ENCODE measurements around the gene CHMP6. TPM values are rescaled to one million over a fixed set of nuclear protein-coding genes. Genes with fewer than 3 reads are reported as not detected.

The CHMP6 gene
- polyA plus RNA-seq (ENCODE audit: low read depth in 6 of 6): 10 to 100 TPM; 38.8 to 51.8 (median 43.5) TPM

- Mint-ChIP-seq H3K4me3 (peak within 1 kb of the TSS; percentile 72 to 92 (median 88)), H3K27me3 (no peaks in the 10 kb centered on the region), H3K4me1 (peaks cover 19 to 53% (median 43%) of the 10 kb centered on the region in 3 donors), H3K9me3 (no peaks in the 10 kb centered on the region), H3K27ac (peak within 1 kb of the TSS; percentile 5 to 98 (median 89)), H3K36me3 (no peaks in the 10 kb centered on the region)
- ATAC-seq (ENCODE audit: low read depth in 2 of 2) (peak; percentile 58 to 64), DNase-seq (peak; percentile 77)
These were observed at the start of gene CHMP6 for GRCh38 chr17:80991645-80992076. Gene CHMP6, plus strand, starts transcription at chr17:80991841. Its CDS starts 78 bp downstream, at chr17:80991919.

GRCh38 chr17:80942423-80943345 lies 49.0 kb upstream of the CHMP6 start:
- H3K4me3 Mint-ChIP-seq: peak overlapping the region in 2 of 8 donors; percentile 10 to 62
- DNase-seq (no peak), ATAC-seq (ENCODE audit: low read depth in 2 of 2) (no peak)
- H3K9me3 Mint-ChIP-seq: peaks cover 0 to 3% (median 0%) of the 10 kb centered on the region in 7 donors
- peaks cover 20 to 22% of the 10 kb centered on the region in 2 donors for H3K36me3 Mint-ChIP-seq
- H3K4me1 Mint-ChIP-seq: peaks cover 18 to 67% (median 60%) of the 10 kb centered on the region in 3 donors
- H3K27me3 Mint-ChIP-seq: no peaks in the 10 kb centered on the region
- peak overlapping the region; percentile 52 to 91 (median 88) for H3K27ac Mint-ChIP-seq

- Mint-ChIP-seq H3K4me1 (peaks cover 12 to 58% (median 51%) of the 10 kb centered on the region in 3 donors), H3K27ac (peak overlapping the region in 4 of 6 donors; percentile 63 to 82 (median 74)), H3K36me3 (peaks cover 17 to 20% of the 10 kb centered on the region in 2 donors), H3K27me3 (no peaks in the 10 kb centered on the region), H3K9me3 (peaks cover 0 to 3% (median 0%) of the 10 kb centered on the region in 7 donors), H3K4me3 (peak overlapping the region in 1 of 8 donors; percentile 1)
- no peak for DNase-seq
- ATAC-seq (ENCODE audit: low read depth in 2 of 2): no peak
These were observed 48.1 kb upstream of the CHMP6 start for GRCh38 chr17:80943346-80944145.

- Mint-ChIP-seq H3K27me3 (no peaks in the 10 kb centered on the region), H3K27ac (peak overlapping the region in 5 of 6 donors; percentile 21 to 93 (median 63)), H3K4me1 (peaks cover 9 to 50% (median 44%) of the 10 kb centered on the region in 3 donors), H3K36me3 (peaks cover 17 to 20% of the 10 kb centered on the region in 2 donors), H3K4me3 (peak overlapping the region in 2 of 8 donors; percentile 9 to 56), H3K9me3 (peaks cover 0 to 3% (median 0%) of the 10 kb centered on the region in 7 donors)
- DNase-seq: no peak
- no peak for ATAC-seq (ENCODE audit: low read depth in 2 of 2)
These were observed 47.3 kb upstream of the CHMP6 start for GRCh38 chr17:80944326-80944725.

- DNase-seq (no peak), ATAC-seq (ENCODE audit: low read depth in 2 of 2) (no peak)
- H3K4me3 Mint-ChIP-seq: no peak overlapping the region
- H3K27me3 Mint-ChIP-seq: no peaks in the 10 kb centered on the region
- H3K4me1 Mint-ChIP-seq: peaks cover 4 to 37% (median 32%) of the 10 kb centered on the region in 3 donors
- H3K9me3 Mint-ChIP-seq: peaks cover 0 to 3% (median 0%) of the 10 kb centered on the region in 7 donors
- peaks cover 17 to 24% of the 10 kb centered on the region in 2 donors for H3K36me3 Mint-ChIP-seq
- peak overlapping the region in 1 of 6 donors; percentile 82 for H3K27ac Mint-ChIP-seq
These were observed 45.9 kb upstream of the CHMP6 start for GRCh38 chr17:80945736-80946135.

- H3K4me1 Mint-ChIP-seq: peaks cover 4 to 30% (median 25%) of the 10 kb centered on the region in 3 donors
- H3K27ac Mint-ChIP-seq: peak overlapping the region in 2 of 6 donors; percentile 33 to 60
- H3K4me3 Mint-ChIP-seq: no peak overlapping the region
- no peaks in the 10 kb centered on the region for H3K27me3 Mint-ChIP-seq
- ATAC-seq (ENCODE audit: low read depth in 2 of 2) (no peak), DNase-seq (no peak)
- peaks cover 17 to 24% of the 10 kb centered on the region in 2 donors for H3K36me3 Mint-ChIP-seq
- H3K9me3 Mint-ChIP-seq: peaks cover 0 to 3% (median 0%) of the 10 kb centered on the region in 7 donors
These were observed 45.2 kb upstream of the CHMP6 start for GRCh38 chr17:80946449-80946848.

DNA sequence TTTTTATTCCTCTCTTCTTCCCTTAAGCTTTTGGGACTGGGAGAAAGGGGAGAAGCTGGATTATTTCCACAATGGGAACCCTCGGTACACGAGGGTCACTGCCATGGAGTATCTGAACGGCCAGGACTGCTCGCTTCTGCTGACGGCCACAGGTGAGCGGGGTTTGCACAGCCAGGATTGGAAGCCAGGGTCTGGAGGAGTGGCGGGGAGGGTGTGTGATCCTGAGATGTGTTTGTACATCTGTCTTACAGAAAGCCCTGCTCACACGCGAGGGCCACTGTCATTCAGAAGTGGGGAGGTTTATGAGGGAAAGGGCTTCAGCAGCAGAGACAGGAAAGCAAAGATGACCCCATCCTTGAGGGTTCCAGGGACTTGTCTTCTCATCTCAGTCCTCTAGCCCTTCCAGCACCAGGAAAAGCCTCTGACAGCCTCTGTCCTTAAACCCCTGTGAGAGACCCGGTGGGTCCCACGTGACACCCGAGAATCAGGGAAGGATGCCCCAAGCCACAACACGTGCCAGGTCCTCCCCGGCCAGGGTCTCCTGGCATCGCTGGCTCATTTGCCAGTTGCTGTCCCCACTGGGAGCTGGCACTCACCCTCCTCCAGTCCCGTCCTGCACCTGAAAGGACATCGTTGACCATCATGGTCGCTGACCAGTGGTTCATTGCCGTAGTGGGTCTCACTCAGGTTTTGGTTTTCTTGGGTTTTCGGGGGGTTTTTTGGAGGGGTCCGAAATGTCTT lies 44.3 kb upstream of the CHMP6 start:
- ATAC-seq (ENCODE audit: low read depth in 2 of 2) (no peak), DNase-seq (no peak)
- Mint-ChIP-seq H3K4me3 (peak overlapping the region in 1 of 8 donors; percentile 8), H3K27ac (peak overlapping the region in 1 of 6 donors; percentile 57), H3K4me1 (peaks cover 3 to 22% (median 15%) of the 10 kb centered on the region in 3 donors), H3K27me3 (no peaks in the 10 kb centered on the region), H3K36me3 (peaks cover 17 to 22% of the 10 kb centered on the region in 2 donors), H3K9me3 (peaks cover 0 to 3% (median 0%) of the 10 kb centered on the region in 7 donors)

DNA sequence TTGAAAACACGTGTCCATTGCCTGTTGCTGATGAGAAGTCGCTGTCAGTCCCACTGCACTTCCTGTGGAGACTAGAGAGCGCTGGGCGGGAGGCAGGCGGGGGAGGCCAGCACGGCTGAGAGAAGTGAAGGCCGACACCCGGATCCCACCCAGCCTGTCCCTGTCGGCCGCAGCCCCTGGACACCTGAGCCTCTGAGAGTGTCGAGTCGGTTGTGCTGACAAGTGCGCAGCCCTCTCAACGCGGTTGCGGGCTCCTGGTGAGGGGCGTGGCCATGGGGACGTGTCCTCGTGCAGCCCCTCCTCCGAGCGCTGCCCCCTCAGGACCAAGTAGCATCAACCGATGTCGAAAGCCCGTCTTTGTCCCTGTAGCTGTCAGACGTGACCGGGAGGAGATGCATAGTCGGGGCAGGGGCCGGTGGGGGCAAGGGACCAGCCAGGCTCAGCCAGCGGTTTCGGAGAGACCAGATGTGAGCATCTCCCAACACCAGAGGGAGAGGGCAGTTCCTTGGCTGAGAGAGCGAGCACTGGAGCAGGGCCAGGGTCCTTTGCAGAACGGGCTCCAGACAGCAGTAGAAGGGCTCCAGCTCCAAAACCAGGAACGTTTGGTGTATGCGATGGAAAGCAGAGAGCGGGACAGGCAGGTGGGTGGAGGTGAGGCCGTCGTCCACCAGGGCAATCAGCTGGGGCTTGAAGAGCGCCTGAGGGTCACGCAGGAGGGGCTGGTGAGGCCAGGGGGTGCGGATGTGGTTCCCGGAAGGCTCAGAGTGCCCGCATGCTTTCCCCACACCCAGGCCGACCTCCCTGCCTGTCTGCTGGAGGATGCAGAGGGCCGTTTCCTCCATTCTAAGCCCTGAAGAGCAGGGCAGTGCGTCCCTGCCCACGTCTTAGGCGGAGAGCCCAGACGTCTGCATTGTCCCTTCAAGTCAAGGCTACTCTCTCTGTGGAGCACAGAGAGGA lies 43.3 kb upstream of the CHMP6 start:
- DNase-seq (no peak), ATAC-seq (ENCODE audit: low read depth in 2 of 2) (no peak)
- Mint-ChIP-seq H3K9me3 (peaks cover 0 to 3% (median 0%) of the 10 kb centered on the region in 7 donors), H3K27me3 (no peaks in the 10 kb centered on the region), H3K4me1 (peaks cover 4 to 22% (median 15%) of the 10 kb centered on the region in 3 donors), H3K36me3 (peaks cover 17 to 20% of the 10 kb centered on the region in 2 donors), H3K27ac (peak overlapping the region in 2 of 6 donors; percentile 56 to 86), H3K4me3 (no peak overlapping the region)

GRCh38 chr17:80948976-80949450 lies 42.6 kb upstream of the CHMP6 start:
- Mint-ChIP-seq H3K4me1 (peaks cover 4 to 24% (median 20%) of the 10 kb centered on the region in 3 donors), H3K4me3 (no peak overlapping the region), H3K27me3 (no peaks in the 10 kb centered on the region), H3K27ac (peak overlapping the region in 1 of 6 donors; percentile 36), H3K36me3 (peaks cover 17 to 20% of the 10 kb centered on the region in 2 donors), H3K9me3 (peaks cover 0 to 3% (median 0%) of the 10 kb centered on the region in 7 donors)
- DNase-seq (no peak), ATAC-seq (ENCODE audit: low read depth in 2 of 2) (no peak)

DNA sequence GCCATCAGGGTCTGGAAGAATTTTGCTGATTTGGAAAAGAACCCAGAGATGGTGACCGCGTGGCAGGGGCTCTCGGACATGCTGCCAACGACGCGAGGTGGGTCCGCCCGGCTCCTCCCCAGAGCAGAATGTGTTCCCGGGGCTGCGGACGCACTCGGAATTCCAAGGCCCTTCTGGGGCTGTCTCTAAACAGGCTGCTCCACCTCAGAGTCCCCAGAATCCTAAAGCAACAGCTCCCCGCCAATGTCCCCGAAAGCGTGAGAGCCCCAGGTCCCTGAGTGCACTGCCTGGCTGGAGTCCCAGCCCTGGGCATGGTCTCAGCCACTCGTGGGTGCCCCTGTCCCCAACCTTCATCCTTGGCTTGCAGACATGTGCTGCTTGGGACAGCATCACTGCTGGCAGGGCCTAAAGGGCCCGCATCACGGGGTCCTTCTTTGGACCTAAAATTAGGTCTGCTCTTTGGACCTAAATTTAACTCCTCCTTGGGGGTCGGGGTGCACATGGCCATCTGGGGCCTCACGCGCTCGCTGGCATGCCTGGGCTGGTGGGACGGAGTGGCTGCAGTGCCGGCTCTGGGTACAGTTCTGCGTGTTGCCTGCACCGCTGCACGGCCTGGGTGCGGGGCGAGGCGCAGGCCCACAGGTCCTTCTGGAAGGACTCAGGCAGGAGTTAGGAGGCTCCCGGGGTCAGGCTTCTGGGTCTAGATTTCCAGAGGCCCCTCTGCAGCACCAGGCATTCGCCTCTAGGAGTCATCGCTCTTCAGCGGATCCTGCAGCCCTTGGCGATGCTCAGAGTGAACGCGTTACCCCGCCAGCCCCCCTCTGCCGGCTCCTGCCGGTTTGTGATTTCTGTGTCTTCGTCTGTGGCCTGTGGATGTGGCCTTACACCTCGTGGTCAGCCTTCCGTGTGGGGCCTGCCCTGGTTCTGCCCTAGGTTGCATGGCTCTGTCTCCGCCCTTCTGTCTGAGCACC lies 41.9 kb upstream of the CHMP6 start:
- Mint-ChIP-seq H3K4me1 (peaks cover 6 to 25% (median 17%) of the 10 kb centered on the region in 3 donors), H3K4me3 (no peak overlapping the region), H3K36me3 (peaks cover 17 to 20% of the 10 kb centered on the region in 2 donors), H3K9me3 (peaks cover 0 to 3% (median 0%) of the 10 kb centered on the region in 7 donors), H3K27me3 (no peaks in the 10 kb centered on the region), H3K27ac (peak overlapping the region in 2 of 6 donors; percentile 54 to 71)
- no peak for ATAC-seq (ENCODE audit: low read depth in 2 of 2)
- DNase-seq: no peak

Data from naive B cell (primary cell).